Sigmoid colon (tissue), 7 donors: ENCODE results near the gene SERPINE1. TPM values are rescaled to one million over a fixed set of nuclear protein-coding genes. Genes with fewer than 3 reads are reported as not detected.

Source experiments
- DNase-seq: peaks from one replicate; pipeline ENCODE4 v3.0.0-alpha.2; 2019
- H3K27ac ChIP-seq, 4 donors: fragments of 200-600 bp; sonication (generic); one replicate each; pipeline ENCODE4 v1.5.1; 2016 to 2019; ENCODE audit warnings: mild to moderate bottlenecking in 1 of 4
- H3K27me3 ChIP-seq, 3 donors: fragments of 200-600 bp; sonication (generic); one replicate each; pipeline ENCODE4 v1.5.1; 2019; ENCODE audit warnings: mild to moderate bottlenecking in 1 of 3
- H3K36me3 ChIP-seq, 4 donors: fragments of 200-600 bp; sonication (generic); one replicate each; pipeline ENCODE4 v1.5.1; 2016 to 2019
- H3K4me1 ChIP-seq, 4 donors: fragments of 200-600 bp; sonication (generic); one replicate each; pipeline ENCODE4 v1.5.1; 2017 to 2019
- H3K4me3 ChIP-seq, 4 donors: fragments of 200-600 bp; sonication (generic); one replicate each; pipeline ENCODE4 v1.5.1; 2017 to 2019; ENCODE audit warnings: mild to moderate bottlenecking in 2 of 4, moderate library complexity in 1 of 4
- H3K9me3 ChIP-seq, 4 donors: fragments of 200-600 bp in 3 of 4; sonication (generic) in 3 of 4; one replicate each; pipeline versions ENCODE4 v1.5.1 to v1.6.1; 2013 to 2019
- CTCF ChIP-seq, 4 experiments: fragments of 450-650 bp in 3 of 4; fragments of 200-600 bp in 1 of 4; IDR thresholded peaks; one replicate each; pipeline ENCODE4 v1.5.1; 2016 to 2019; ENCODE audit warnings: antibody characterized with exemption in 4 of 4, mild to moderate bottlenecking in 3 of 4, moderate library complexity in 2 of 4
- EP300 ChIP-seq, 4 donors: sonication (generic); formaldehyde crosslinking; IDR thresholded peaks; one replicate each; pipeline ENCODE4 v1.6.1; 2017; ENCODE audit warnings: antibody characterized with exemption in 4 of 4
- POLR2A ChIP-seq, 2 donors: fragments of 450-650 bp; IDR thresholded peaks; one replicate each; pipeline ENCODE4 v1.6.1; 2016; ENCODE audit warnings: antibody characterized with exemption in 2 of 2, mild to moderate bottlenecking in 2 of 2, moderate library complexity in 2 of 2
- POLR2AphosphoS5 ChIP-seq, 4 donors: sonication (generic); formaldehyde crosslinking; IDR thresholded peaks; one replicate each; pipeline ENCODE4 v1.6.1; 2017; ENCODE audit warnings: antibody characterized with exemption in 4 of 4
- WGBS, 2 donors: extraction: QIAGEN DNeasy Blood & Tissue Kit; methylation state at CpG; one replicate each; pipeline ENCODE4 v1.1.7; 2013; 5-methylcytosine and 5-hydroxymethylcytosine counted together
- intact Hi-C: fragments of 100-400 bp; cut with DNase I; formaldehyde crosslinking; loops from one replicate; pipeline ENCODE4 v1.15.1; 2023
- polyA plus RNA-seq, 3 donors: library from polyadenylated mRNA; stranded (reverse); fragments of 200-250 nt; gene quantifications; one replicate each; pipeline ENCODE4 v1.2.3, GENCODE V29; 2013
- total RNA-seq, 4 donors: library from RNA; depleted of rRNA; stranded (reverse); fragments of >200 nt; gene quantifications; one replicate each; pipeline ENCODE4 v1.1.0, GENCODE V29; 2016
- donor health status: healthy with polysubstance abuse.
- donor health status: Bipolar disorder and iron deficiency.
- donor health status: healthy.

The SERPINE1 gene
- total and polyA plus RNA-seq, 7 donors = 0.46 to 21.3 (median 9.3) TPM

- H3K4me3 ChIP-seq = peak overlapping the region; percentile 89 to 99 (median 90)
- intact Hi-C loops = no loop called here
- H3K27me3 ChIP-seq = no peaks in the 10 kb centered on the region
- no peak for DNase-seq
- H3K9me3 ChIP-seq = no peaks in the 10 kb centered on the region
- peaks cover 0 to 17% (median 14%) of the 10 kb centered on the region in 4 donors for H3K4me1 ChIP-seq
- peaks cover 5 to 30% (median 10%) of the 10 kb centered on the region in 4 donors for H3K36me3 ChIP-seq
- H3K27ac ChIP-seq = peak overlapping the region in 2 of 4 donors; percentile 63
- WGBS, 2 donors = 1% methylated on average over 34 of the region's 34 CpGs
- no peak for TF ChIP-seq POLR2A (IDR thresholded peaks at IDR 0.05)
- TF ChIP-seq EP300 (IDR thresholded peaks at IDR 0.05) = no peak
- no peak for TF ChIP-seq CTCF (IDR thresholded peaks at IDR 0.05)
- TF ChIP-seq POLR2AphosphoS5 (IDR thresholded peaks at IDR 0.05) = no peak
Measured at GRCh38 chr7:101154693-101155102, 27.8 kb downstream of the SERPINE1 start.

DNA sequence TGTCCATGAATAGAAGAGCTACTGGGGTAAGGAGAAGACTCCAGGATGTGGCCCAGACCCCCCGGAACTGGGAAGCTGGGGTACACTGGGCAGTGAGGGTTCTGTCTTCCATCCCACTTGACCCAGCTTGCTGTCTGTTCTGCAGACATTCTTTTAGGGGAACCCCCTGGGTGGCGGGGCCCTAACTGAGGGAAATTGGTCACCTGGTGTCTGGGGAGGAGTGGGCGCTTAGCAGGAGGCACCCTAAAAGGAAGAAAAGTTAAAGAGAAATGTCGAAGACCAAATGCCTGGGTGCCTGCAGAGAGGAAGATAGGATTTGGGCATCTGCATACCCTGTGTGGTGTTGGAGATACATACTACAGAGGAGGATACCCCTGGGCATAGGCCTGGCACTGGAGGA, 28.4 kb downstream of the SERPINE1 start:
- 49% methylated on average over 4 of the region's 4 CpGs for WGBS, 2 donors
- H3K4me3 ChIP-seq = peak overlapping the region; percentile 89 to 99 (median 90)
- no peak overlapping the region for H3K27ac ChIP-seq

GRCh38 chr7:101156277-101156676, 29.4 kb downstream of the SERPINE1 start:
- H3K36me3 ChIP-seq = peaks cover 5 to 44% (median 17%) of the 10 kb centered on the region in 4 donors
- intact Hi-C loops = no loop called here
- peaks cover 0 to 17% (median 14%) of the 10 kb centered on the region in 4 donors for H3K4me1 ChIP-seq
- no peaks in the 10 kb centered on the region for H3K9me3 ChIP-seq
- H3K4me3 ChIP-seq = no peak overlapping the region
- TF ChIP-seq CTCF (IDR thresholded peaks at IDR 0.05) (no peak), EP300 (IDR thresholded peaks at IDR 0.05) (no peak)
- H3K27me3 ChIP-seq = peaks cover 0 to 12% (median 2%) of the 10 kb centered on the region in 3 donors
- no peak overlapping the region for H3K27ac ChIP-seq
- no peak for DNase-seq
- WGBS, 2 donors = 86 to 94% methylated on average over 6 of the region's 6 CpGs

More for the DNA sequence above, 28.4 kb downstream of the SERPINE1 start:
- no peak for DNase-seq
- Histone ChIP-seq H3K27me3 (peaks cover 0 to 4% (median 0%) of the 10 kb centered on the region in 3 donors), H3K4me1 (peaks cover 0 to 17% (median 14%) of the 10 kb centered on the region in 4 donors), H3K36me3 (peaks cover 5 to 34% (median 15%) of the 10 kb centered on the region in 4 donors), H3K9me3 (no peaks in the 10 kb centered on the region)
- intact Hi-C loops = no loop called here
- TF ChIP-seq POLR2AphosphoS5 (IDR thresholded peaks at IDR 0.05) (no peak), POLR2A (IDR thresholded peaks at IDR 0.05) (no peak)

DNA sequence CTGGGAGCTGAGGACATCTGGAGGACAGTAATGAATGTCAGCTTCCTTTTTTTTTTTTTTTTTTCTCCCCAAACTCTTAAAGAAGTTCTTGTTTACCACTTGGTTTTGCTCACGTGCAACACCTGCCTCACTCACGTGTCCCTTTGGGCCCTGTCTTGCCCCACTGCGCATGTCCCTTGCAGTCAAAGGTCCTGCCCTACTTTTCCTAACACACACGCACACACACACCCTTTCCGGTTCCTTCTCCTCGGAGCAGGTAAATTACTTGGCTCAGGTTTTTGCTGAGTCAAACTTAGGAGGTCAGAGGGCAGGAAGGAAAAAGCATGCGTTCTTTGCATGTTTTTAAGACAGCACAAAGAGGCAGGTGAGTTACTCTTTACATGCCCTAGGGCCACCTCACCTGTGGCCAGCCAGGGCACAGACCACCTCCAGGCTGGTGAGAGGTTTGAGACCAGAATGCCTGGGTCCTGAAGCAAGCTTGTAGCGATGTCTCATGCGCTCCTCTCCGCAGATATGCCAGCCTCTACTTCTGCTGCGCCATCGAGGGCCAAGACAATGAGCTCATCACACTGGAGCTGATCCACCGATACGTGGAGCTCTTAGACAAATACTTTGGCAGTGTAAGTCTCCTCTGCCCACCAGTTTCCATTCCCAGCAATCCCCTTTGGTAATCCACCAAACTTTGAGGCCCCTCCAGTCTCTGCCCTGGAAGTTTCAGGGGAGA, 30.1 kb downstream of the SERPINE1 start:
- no peak overlapping the region for H3K27ac ChIP-seq
- H3K4me3 ChIP-seq = no peak overlapping the region
- no peak for DNase-seq
- 56 to 84% methylated on average over 14 of the region's 14 CpGs for WGBS, 2 donors
- H3K9me3 ChIP-seq = no peaks in the 10 kb centered on the region
- H3K27me3 ChIP-seq = peaks cover 0 to 20% (median 9%) of the 10 kb centered on the region in 3 donors
- H3K4me1 ChIP-seq = peaks cover 0 to 17% (median 14%) of the 10 kb centered on the region in 4 donors
- H3K36me3 ChIP-seq = peaks cover 5 to 48% (median 17%) of the 10 kb centered on the region in 4 donors
- intact Hi-C loops = no loop called here
- TF ChIP-seq EP300 (IDR thresholded peaks at IDR 0.05) (no peak), CTCF (IDR thresholded peaks at IDR 0.05) (no peak), POLR2AphosphoS5 (IDR thresholded peaks at IDR 0.05) (no peak), POLR2A (IDR thresholded peaks at IDR 0.05) (no peak)
